ENCODE results near the gene PRIMPOL.
"Not testable (repeated sequence)": the region's sequence is repeated elsewhere in the genome, so short reads cannot be mapped to it uniquely, and the experiment has no call there.

DNA sequence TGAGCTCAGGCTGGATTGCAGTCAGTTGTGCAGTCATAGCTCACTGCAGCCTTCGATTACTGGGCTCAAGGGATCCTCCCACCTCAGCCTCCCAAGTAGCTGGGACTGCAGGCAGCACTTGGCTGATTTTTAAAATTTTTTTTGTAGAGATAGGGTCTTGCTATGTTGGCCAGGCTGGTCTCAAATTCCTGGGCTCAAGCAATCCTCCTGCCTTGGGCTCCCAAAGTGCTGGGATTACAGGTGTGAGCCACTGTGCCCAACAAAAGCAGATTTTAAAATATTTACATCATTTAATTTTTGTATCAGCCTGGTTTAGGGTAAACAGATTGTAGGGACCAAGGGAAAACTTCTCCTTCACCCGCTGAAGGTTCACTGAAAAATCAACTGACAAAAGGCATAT is 33.4 kb upstream of the PRIMPOL start:
- TF ChIP-seq, protein P1, sequence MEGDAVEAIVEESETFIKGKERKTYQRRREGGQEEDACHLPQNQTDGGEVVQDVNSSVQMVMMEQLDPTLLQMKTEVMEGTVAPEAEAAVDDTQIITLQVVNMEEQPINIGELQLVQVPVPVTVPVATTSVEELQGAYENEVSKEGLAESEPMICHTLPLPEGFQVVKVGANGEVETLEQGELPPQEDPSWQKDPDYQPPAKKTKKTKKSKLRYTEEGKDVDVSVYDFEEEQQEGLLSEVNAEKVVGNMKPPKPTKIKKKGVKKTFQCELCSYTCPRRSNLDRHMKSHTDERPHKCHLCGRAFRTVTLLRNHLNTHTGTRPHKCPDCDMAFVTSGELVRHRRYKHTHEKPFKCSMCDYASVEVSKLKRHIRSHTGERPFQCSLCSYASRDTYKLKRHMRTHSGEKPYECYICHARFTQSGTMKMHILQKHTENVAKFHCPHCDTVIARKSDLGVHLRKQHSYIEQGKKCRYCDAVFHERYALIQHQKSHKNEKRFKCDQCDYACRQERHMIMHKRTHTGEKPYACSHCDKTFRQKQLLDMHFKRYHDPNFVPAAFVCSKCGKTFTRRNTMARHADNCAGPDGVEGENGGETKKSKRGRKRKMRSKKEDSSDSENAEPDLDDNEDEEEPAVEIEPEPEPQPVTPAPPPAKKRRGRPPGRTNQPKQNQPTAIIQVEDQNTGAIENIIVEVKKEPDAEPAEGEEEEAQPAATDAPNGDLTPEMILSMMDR (IDR thresholded peaks at IDR 0.05): not testable (repeated sequence)
- not testable (repeated sequence) for TF ChIP-seq POLR2A (IDR thresholded peaks at IDR 0.05)

Measured in adrenal gland (tissue), 5 donors.